GM21786 (cell line): ENCODE measurements around the gene AKR1C4.
"Not testable (repeated sequence)": the region's sequence is repeated elsewhere in the genome, so short reads cannot be mapped to it uniquely, and the experiment has no call there.

Experiments used
- ATAC-seq: cut with Tn5 transposase; IDR thresholded peaks from one replicate; pipeline ENCODE4 v1.9.1; 2021; ENCODE audit not compliant: unreplicated experiment

Gene AKR1C4

DNA sequence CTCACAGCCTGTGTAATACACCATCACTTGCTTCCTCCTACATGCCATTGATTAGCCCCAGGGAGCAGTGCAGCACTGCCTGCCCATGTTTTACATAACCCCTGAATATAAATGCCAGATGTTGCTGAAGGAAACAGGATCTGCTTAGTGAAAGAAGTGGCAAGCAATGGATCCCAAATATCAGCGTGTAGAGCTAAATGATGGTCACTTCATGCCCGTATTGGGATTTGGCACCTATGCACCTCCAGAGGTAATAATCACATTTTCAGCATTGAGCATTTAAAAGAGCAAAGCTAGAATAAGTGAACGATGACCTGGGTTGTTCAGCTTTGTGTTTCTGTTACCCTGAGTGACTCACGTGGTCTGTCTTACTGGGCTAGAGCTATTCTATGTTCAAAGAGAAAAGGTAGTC is at the start of gene AKR1C4:
AKR1C4 (plus strand) TSS at position 136 of the 412 bp plus-strand sequence; CDS start at position 167, 31 bp downstream.
- no peak for ATAC-seq

DNA sequence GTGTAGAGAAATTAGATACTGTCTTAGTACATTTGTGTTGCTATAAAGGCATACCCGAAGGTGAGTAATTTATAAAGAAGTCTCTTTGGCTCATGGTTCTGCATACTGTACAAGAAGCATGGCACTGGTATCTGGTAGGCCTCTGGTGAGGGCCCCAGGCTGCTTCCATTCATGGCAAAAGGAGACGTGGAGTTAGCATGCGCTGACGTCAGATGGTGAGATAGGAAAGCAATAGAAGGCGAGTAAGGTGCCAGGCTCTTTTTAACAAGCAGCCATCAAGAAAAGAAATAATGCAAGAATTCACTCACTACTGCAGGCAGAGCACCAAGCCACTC is 49.8 kb upstream of the AKR1C4 start:
- no peak for ATAC-seq

DNA sequence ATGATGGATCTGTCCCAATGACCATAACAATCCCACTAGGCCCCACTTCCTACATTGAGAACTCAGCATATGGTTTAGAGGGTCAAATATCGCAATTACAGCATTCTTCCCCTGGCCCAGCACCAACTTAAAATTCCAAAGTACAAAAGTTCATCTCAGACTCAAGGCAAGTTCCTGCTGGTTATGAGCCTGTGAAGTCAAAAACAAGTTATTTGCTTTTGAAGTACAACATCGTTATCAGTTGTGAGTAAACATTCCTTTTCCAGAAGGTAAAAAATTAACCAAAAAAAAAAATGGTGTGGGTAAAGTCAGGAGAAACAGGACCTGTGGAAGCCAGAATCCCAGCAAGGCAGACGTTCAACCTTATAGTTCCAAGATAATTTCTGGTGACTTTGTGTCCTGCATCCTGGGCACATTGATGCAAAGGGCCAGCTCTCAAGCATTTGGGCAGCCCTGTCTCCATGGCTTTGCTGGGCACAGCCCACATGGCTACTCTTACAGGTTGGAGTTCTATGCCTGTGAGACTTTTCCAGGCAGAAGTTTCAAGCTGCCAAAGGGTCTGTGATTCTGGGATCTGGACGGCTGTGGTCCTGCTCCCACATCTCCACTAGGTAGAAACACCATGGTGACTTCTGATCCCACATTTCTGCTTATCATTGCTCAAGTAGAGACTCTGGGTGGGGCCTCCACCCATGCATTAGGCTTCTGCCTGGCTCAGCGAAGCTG is 49.2 kb upstream of the AKR1C4 start:
- no peak for ATAC-seq

DNA sequence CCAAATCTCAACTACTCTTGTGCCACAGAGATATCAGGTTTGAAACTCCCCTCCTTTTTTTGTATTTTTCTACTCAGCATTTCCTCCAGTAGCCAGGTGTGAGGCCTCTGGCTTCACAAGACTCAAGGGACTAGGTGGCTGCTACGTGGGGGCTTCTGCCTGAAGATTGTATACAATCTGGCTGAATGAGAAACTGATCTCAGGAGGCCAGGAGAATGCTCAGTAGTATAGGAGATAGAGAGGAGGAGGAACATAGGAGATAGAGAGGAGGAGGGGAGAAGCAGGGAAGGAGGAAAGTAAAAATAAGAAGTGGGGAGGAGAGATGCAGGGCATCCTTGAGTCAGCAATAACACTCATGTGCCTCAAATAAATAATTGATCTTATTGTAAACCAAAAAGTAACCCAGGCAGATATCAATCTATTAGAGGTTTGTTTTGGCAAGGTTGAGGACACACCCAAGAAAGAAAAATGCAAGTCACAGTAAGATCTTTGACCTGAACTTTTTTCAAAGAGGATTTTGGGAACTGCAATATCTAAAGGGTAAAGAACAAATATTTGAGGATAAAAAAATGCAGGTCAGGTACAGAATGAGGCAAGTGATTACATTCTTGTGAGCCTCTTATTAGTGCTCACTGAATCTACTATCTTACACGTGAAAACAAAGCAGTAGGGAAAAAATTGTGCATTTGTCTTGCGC is 48.5 kb upstream of the AKR1C4 start:
- no peak for ATAC-seq

DNA sequence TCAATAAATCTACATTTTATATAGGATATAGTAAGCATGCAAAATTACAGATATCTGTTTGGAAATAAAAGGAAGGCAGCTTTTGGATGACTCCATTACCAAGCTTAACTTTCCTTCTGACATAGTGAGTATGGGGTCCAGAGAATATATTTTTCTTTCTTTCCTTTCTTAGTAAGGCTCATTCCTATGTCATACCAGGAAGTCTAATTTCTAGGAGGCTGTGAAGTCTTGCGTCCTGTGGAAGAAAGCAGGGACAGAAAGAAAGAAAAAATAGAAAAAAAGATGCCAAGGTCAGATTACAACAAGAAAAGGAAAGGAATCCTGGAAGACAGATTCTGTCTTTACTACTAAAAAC is 48.0 kb upstream of the AKR1C4 start:
- no peak for ATAC-seq

DNA sequence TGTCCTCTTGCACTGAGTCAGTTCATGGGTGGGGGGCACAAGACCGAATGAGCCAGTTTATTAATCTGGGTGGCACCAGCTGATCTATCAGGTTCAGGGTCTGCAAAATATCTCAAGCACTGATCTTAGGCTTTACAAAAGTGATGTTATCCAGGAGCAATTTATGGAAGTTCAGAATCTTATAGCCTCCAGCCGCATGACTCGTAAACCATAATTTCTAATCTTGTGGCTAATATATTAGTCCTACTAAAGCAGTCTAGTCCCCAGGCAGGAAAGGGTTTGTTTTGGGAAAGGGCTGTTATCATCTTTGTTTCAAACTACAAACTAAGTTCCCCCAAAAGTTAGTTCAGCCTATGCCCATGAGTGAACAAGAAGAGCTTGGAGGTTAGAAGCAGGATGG is 45.6 kb upstream of the AKR1C4 start:
- no peak for ATAC-seq

DNA sequence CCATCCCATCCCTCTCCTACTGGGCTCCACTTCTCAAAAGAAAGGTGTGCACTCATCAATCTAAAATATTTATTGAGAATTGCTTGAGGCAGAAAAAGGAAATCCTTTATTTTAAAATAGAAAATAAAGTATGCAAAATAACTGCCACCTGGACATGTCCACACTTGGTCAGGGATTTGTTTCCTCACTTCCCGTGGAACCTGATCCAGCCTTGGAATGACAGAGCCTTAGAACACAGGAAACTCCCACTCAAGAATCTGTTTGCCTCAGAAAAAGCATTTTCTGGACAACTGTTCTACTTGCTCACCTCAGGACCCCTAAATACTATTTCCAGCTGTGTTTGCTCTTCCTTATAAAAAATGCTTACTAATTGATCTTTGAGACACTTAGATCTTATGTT is 40.7 kb upstream of the AKR1C4 start:
- ATAC-seq, result no peak

DNA sequence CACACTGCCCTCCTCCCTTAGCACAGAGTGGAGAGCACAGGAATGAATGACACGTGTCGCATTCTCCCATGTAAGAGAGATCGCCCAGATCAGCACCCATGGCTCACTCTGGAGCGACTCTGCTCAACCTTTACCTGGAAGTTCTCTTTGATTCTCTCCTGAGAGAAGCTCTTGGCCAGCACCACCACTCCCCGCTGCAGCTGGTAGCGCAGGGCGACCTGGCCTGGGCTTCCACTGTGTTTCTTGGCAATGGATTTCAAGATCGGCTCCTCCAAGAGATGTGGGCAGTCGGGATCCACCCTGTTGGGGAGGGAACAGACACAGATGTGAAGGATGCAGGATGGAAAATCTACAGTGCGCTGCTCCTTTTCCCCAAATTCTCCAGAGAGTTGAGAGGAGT is 39.1 kb upstream of the AKR1C4 start:
- no peak for ATAC-seq

DNA sequence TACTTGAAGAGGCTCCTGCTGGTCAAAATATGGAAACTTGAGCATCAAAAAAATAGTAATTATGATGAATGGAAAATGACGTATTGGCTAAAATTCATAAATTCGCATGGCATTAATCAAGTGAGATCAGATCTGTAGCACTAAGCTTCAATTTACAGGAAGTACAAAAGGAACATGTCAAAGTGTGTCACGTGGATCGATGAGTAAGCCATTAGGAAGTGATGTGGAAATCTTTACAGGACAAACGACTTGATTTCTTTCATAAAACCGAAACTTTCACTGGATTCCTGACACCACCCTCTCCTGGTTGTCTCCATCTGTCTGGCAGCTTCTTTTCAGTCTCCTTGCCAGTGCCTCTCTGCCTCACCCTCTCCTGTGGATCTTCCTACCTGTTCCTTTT is 37.5 kb upstream of the AKR1C4 start:
- ATAC-seq, result no peak

DNA sequence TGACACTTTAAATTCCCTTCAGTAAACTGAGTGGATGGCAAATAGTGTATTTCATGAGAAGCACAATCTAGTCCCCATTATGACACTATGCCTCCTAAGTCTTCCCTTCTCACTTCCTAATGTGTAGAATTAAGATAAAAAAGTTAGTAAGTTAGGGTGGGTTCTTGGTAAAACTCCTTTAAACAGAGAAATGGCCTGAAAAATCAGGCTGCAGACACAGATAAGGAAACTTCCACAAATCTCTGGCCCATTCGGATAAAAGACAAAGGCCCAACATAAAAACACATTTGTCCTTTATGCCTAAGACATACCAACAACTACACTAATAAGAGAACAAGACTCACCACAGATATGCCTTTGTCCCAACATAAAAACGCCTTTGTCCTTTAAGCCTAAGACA is 33.1 kb upstream of the AKR1C4 start:
- ATAC-seq, result no peak

DNA sequence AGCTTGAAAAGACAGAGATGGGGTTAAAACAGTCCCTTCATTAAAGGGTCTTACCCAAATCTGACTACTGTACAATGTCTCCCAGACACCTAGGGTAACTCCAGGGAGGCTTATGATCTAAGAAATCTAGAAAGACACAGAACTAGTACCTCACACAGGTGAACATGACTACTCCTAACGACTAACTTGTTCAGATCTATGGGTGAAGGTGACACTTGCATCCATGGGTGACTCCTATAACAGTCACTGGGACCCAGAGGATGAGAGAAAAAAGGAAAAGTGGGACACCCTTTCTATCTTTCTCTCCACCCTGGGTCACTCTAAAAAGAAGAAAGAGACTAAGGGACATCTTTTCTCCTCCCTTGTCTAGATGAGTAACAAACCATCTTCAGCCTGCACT is 30.9 kb upstream of the AKR1C4 start:
- ATAC-seq, result no peak

DNA sequence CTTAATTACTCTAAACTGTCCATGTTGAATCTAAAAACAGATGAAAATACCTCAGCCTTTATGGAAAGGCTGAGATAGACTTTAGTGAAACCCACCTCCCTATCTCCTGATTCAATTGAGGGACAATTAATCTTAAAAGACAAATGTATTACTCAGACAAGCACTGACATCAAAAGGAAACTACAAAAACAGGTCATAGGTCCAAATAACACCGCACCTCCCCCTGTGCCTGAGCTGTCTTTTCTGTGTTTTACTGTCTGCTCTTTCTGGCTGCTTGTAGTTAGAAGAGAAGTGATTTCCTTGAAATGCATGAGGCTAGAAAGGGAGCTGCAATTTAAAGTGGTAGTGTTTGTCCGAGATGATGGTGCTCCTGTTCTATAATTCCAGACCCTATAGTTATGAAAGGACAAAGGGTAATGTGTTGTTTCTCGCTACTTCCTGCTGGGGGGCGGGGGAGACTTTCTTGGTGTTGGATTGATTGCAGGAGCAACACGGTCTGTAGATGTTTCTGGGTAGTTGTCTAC is 27.7 kb upstream of the AKR1C4 start:
- no peak for ATAC-seq

DNA sequence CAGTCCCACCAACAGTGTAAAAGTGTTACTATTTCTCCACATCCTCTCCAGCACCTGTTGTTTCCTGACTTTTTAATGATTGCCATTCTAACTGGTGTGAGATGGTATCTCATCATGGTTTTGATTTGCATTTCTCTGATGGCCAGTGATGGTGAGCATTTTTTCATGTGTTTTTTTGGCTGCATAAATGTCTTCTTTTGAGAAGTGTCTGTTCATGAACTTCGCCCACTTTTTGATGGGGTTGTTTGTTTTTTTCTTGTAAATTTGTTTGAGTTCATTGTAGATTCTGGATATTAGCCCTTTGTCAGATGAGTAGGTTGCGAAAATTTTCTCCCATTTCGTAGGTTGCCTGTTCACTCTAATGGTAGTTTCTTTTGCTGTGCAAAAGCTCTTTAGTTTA is 21.1 kb upstream of the AKR1C4 start:
- ATAC-seq, result not testable (repeated sequence)

DNA sequence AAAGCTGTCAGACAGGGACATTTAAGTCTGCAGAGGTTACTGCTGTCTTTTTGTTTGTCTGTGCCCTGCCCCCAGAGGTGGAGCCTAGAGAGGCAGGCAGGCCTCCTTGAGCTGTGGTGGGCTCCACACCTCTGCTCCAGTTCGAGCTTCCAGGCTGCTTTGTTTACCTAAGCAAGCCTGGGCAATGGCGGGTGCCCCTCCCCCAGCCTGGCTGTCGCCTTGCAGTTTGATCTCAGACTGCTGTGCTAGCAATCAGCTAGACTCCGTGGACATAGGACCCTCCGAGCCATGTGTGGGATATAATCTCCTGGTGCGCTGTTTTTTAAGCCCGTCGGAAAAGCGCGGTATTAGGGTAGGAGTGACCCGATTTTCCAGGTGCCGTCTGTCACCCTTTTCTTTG is 16.1 kb upstream of the AKR1C4 start:
- ATAC-seq, result not testable (repeated sequence)

DNA sequence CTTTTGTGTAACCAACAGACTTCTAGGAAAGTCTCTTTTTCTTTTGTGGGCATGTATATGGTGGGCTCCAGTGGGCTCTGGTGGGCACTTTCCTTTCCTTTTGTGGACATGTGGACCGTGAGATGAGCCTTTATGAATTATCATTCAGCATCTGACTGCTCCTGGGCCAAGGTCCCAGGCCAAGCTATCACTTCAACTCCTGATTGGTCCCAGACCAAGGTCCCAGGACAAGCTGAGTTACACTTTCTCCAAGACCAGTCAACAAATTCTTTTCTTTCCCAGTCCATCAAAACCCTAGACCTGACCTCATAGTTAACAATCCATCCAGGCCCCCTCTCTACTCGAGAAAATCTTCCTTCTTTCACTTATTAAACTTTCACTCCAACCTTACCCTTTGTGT is 12.7 kb upstream of the AKR1C4 start:
- no peak for ATAC-seq

DNA sequence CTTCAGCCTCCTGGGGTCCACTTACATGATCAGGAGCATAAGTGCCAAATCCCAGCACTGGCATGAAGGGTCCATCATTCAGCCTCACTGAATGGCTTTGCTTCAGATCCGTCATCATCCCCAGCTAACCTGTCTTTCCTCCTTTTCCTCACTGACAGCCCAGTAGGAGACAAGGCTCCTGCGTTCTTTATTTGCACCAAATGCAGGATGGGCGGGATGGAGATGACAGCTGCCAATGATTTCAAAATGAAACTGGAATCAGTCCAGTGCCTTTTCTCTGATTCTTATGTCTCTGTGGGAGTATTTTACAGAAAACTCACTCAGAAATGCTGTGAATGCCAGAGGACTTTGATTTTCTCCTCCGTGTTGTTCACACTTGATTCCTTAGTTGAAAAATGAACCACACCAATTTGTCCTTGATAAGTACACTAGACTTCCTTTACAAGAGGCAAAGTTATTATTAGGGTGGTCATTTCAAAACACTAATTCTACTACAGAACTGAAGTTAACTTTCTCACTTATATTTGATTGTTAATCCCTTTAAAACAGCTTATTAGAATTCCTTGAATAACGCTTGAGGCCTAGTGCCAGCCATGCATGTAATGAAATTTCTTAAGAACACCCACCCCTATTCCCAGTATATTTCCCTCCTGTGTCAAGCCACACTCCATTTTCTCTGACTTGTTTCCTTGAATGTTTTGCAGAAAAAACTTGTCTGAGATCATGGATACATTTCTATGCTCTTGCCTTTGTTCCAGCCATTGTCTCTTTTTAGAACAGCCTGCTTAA is 11.5 kb upstream of the AKR1C4 start, which contains the start of gene AKR1C8:
AKR1C8 (minus strand) TSS at position 164 of the 789 bp plus-strand sequence; CDS start at position 118, 46 bp downstream.
- ATAC-seq, result no peak

DNA sequence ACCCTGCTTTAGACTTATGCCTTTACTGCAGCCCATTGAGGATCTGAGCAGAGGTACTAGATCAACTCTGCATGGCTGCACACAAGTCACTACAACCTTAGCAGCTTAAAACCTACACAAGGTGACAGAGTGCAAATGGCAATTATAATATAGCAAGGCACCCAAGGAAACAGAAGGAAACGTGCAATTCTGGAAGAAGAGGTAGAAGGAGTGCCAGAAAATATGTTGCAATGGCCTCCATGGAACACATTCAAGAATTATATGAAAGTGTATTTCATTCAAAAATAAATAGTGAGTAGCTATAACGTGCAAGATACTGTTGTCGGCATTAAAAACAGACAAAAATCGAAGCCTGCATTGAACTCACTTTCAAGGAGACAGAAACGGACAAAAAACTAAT is 8.8 kb upstream of the AKR1C4 start:
- ATAC-seq, result no peak

DNA sequence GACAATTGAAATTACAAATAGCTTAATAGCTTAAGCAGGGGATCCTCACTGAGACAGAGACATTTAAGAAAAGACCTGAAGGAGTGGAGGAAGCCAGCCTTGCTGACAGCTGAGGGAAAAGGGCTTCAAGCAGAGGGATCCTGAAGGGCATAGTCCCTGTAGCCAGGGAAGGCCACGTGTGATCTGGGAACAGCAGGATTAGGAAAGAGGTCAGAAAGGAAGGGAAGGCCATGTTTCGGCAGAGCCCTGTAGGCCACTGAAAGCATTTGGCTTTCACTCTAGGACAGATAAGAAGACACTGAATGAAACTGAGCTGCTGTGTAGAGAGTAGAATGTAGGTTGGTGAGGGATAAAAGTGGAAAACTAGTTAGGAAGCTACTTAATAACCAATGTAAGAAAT is 8.3 kb upstream of the AKR1C4 start:
- no peak for ATAC-seq

DNA sequence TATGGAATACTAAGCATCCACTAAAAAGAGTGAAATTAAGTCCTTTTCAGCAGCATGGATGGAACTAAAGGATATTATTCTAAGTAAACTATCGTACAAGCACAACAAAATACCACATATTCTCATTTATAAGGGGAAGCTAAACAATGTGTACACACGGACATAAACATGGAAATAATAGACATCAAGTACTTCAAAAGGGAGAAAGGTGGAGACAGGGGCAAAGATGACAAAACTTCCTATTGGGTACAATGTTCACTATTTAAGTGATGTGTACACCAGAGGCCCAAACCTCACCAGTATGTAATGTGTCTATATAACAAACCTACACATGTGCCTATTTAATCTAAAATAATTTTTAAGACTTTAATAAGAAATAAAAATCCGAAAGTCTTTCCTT is 2.2 kb upstream of the AKR1C4 start:
- ATAC-seq, result no peak

DNA sequence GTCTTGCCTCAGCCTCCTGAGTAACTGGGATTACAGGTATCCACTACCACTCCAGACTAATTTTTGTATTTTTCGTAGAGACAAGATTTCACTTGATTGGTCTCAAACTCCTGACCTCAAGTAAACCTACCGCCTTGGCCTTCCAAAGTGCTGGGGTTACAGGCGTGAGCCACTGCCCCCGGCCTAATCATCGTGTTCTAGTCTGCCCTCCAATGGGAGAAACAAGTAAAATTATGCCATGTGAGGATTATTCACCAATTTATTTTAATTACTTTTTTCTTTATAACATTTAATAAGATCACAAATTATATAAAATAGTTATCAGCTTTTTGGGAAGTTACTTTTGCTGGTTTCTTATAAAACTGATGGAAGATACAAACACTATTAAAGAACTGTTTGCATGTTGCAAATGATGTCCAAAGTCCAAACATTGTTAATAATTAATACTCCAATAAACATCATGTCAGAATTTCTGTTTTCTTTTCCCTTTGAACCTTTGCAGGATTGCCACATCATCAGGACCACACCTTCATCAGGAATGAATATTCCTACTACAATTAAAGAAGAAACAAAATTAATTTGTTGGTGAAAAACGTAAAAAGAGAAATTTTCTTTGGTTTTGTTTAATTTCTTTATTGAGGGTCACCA is 786 bp upstream of the AKR1C4 start:
- no peak for ATAC-seq

DNA sequence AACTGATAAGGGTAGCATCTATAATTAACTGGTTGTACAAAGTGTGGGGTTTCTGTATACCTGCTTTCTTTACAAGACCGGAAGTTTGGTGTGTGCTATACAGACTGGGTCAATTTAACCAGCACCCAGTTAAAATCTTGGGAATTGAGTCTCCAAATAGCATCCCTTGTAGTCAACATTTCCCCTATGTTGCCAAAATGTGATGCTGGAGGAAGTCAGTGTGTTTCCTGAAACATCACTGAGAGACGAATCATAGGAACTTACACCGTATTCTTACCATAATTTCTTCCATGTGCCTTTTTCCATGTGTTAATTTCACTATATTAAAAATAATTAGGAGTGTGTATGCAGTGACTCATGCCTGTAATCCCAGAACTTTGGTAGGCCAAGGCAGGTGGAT is 1.7 kb downstream of the AKR1C4 start:
- no peak for ATAC-seq
